HepG2 (cell line): ENCODE results near the gene PTGDR2. TPM values are rescaled to one million over a fixed set of nuclear protein-coding genes. Genes with fewer than 3 reads are reported as not detected.

Source experiments
- CBFB ChIP-seq: sonication (generic); formaldehyde crosslinking; IDR thresholded peaks from 2 replicates; pipeline ENCODE4 v1.4.0; 2020; ENCODE audit warnings: missing genetic modification reagents
- ETV6 ChIP-seq: sonication (generic); formaldehyde crosslinking; conservative IDR thresholded peaks from 2 replicates; pipeline ENCODE4 v1.4.0; 2020; ENCODE audit warnings: missing genetic modification reagents
- FOXA3 ChIP-seq: IDR thresholded peaks from 2 replicates; pipeline ENCODE4 v1.6.1; 2016; ENCODE audit warnings: missing genetic modification reagents, missing compliant biosample characterization
- FOXK2 ChIP-seq: fragments of 450-650 bp; IDR thresholded peaks from 2 replicates; pipeline ENCODE4 v1.6.1; 2016
- HHEX ChIP-seq: IDR thresholded peaks from 2 replicates; pipeline ENCODE4 v1.6.1; 2016; ENCODE audit warnings: control low read depth
- KAT8 ChIP-seq: IDR thresholded peaks from 2 replicates; pipeline ENCODE4 v1.6.1; 2016; ENCODE audit warnings: missing genetic modification reagents, missing compliant biosample characterization
- MXD4 ChIP-seq: IDR thresholded peaks from 2 replicates; pipeline ENCODE4 v1.6.1; 2016; ENCODE audit warnings: mild to moderate bottlenecking, missing biosample characterization, missing genetic modification reagents
- NBN ChIP-seq: fragments of 450-650 bp; conservative IDR thresholded peaks from 2 replicates; pipeline ENCODE4 v1.6.1; 2017
- NFKBIZ ChIP-seq: IDR thresholded peaks from 2 replicates; pipeline ENCODE4 v1.6.1; 2018; ENCODE audit warnings: missing genetic modification reagents, missing compliant biosample characterization
- NR1H2 ChIP-seq: sonication (generic); formaldehyde crosslinking; IDR thresholded peaks from 2 replicates; pipeline ENCODE4 v1.8.1; 2022; ENCODE audit warnings: low read depth, missing genetic modification reagents, borderline replicate concordance
- NR3C1 ChIP-seq: sonication (generic); formaldehyde crosslinking; IDR thresholded peaks from 2 replicates; pipeline ENCODE4 v1.4.0; 2020; ENCODE audit warnings: missing genetic modification reagents
- PHF8 ChIP-seq: sonication (generic); formaldehyde crosslinking; IDR thresholded peaks from 2 replicates; pipeline ENCODE4 v1.5.0; 2020; ENCODE audit warnings: missing genetic modification reagents
- RFX3 ChIP-seq: IDR thresholded peaks from 2 replicates; pipeline ENCODE4 v1.6.1; 2016; ENCODE audit warnings: missing biosample characterization, missing genetic modification reagents
- SKI ChIP-seq: fragments of 450-650 bp; IDR thresholded peaks from one replicate; pipeline ENCODE4 v1.6.1; 2018; ENCODE audit warnings: mild to moderate bottlenecking; ENCODE audit not compliant: partially characterized antibody
- SP2 ChIP-seq: sonication (generic); formaldehyde crosslinking; IDR thresholded peaks from 2 replicates; pipeline ENCODE4 v1.5.1; 2020; ENCODE audit warnings: mild to moderate bottlenecking, missing genetic modification reagents
- TARDBP ChIP-seq: sonication (generic); formaldehyde crosslinking; IDR thresholded peaks from 2 replicates; pipeline ENCODE4 v1.8.0; 2022; ENCODE audit warnings: mild to moderate bottlenecking, missing genetic modification reagents
- ZBTB26 ChIP-seq: IDR thresholded peaks from 2 replicates; pipeline ENCODE4 v1.6.1; 2016; ENCODE audit warnings: missing compliant biosample characterization, missing genetic modification reagents, borderline replicate concordance
- ZC3H13 ChIP-seq: sonication (generic); formaldehyde crosslinking; IDR thresholded peaks from 2 replicates; pipeline ENCODE4 v1.8.1; 2023; ENCODE audit warnings: mild to moderate bottlenecking, missing genetic modification reagents, moderate library complexity
- ZMAT3 ChIP-seq: sonication (generic); formaldehyde crosslinking; conservative IDR thresholded peaks from 2 replicates; pipeline ENCODE4 v1.7.0; 2021; ENCODE audit warnings: missing genetic modification reagents
- ZNF333 ChIP-seq: sonication (generic); formaldehyde crosslinking; IDR thresholded peaks from 2 replicates; pipeline ENCODE4 v1.4.0; 2020; ENCODE audit warnings: mild to moderate bottlenecking, missing genetic modification reagents, borderline replicate concordance
- ZNF441 ChIP-seq: sonication (generic); formaldehyde crosslinking; IDR thresholded peaks from 2 replicates; pipeline ENCODE4 v1.7.0; 2021; ENCODE audit warnings: missing genetic modification reagents, borderline replicate concordance
- ZNF577 ChIP-seq: sonication (generic); formaldehyde crosslinking; IDR thresholded peaks from 2 replicates; pipeline ENCODE4 v1.4.0; 2020; ENCODE audit warnings: mild to moderate bottlenecking, low read depth, missing genetic modification reagents, borderline replicate concordance
- ZNF713 ChIP-seq: sonication (generic); formaldehyde crosslinking; IDR thresholded peaks from 2 replicates; pipeline ENCODE4 v1.4.0; 2020; ENCODE audit warnings: mild to moderate bottlenecking, missing genetic modification reagents
- ZNF761 ChIP-seq: sonication (generic); formaldehyde crosslinking; conservative IDR thresholded peaks from 2 replicates; pipeline ENCODE4 v1.4.0; 2020; ENCODE audit warnings: mild to moderate bottlenecking, missing genetic modification reagents
- polyA plus RNA-seq, 8 experiments: library from polyadenylated mRNA; depleted of rRNA in 3 of 8; stranded (reverse) in 7 of 8; unstranded in 1 of 8; fragments of >200 nt; fragmentation: Illumina TruSeq in 4 of 8; extraction: Trizol in 4 of 8; gene quantifications; 2 replicates each; pipeline versions ENCODE4 v1.2.1 to v1.2.3, GENCODE V29; 2011 to 2016; ENCODE audit warnings: low read depth in 4 of 8, missing spikeins in 1 of 8, mixed read lengths in 1 of 8; ENCODE audit not compliant: insufficient read depth in 1 of 8
- total RNA-seq, 5 experiments: library from RNA; depleted of rRNA; stranded (reverse); fragments of >200 nt; fragmentation: Illumina TruSeq; extraction: Trizol; gene quantifications; 2 replicates each; pipeline ENCODE4 v1.2.3, GENCODE V29; 2016; ENCODE audit warnings: low read depth in 1 of 5
- TF ChIP-seq, protein P1 (sequence below): sonication (generic); formaldehyde crosslinking; IDR thresholded peaks from 2 replicates; pipeline ENCODE4 v1.4.0; 2020; ENCODE audit warnings: missing genetic modification reagents, low read depth, mild to moderate bottlenecking, borderline replicate concordance
- TF ChIP-seq, protein P2 (sequence below): sonication (generic); formaldehyde crosslinking; IDR thresholded peaks from 2 replicates; pipeline ENCODE4 v1.4.0; 2020; ENCODE audit warnings: mild to moderate bottlenecking, low read depth, missing genetic modification reagents
- TF ChIP-seq, protein P3 (sequence below): sonication (generic); formaldehyde crosslinking; IDR thresholded peaks from 2 replicates; pipeline ENCODE4 v1.4.0; 2020; ENCODE audit warnings: missing genetic modification reagents

Gene PTGDR2
- total and polyA plus RNA-seq, 2 of the 13 experiments (the other 11 are each of a cell fraction or from before 2014, with no cell fraction given) = 1.9 to 2.5 TPM

- TF ChIP-seq, protein P1, sequence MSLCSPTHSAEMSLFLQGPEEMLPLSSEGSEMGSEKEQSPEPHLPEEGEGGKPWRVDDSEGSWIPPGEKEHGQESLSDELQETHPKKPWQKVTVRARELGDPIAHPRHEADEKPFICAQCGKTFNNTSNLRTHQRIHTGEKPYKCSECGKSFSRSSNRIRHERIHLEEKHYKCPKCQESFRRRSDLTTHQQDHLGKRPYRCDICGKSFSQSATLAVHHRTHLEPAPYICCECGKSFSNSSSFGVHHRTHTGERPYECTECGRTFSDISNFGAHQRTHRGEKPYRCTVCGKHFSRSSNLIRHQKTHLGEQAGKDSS (CRISPR knock-in tag) = peak; percentile 91; the same call in 1 of the 2 replicates
- TF ChIP-seq ZNF577 (CRISPR knock-in tag) (no peak), SP2 (CRISPR knock-in tag) (no peak), ETV6 (CRISPR knock-in tag) (no peak), TARDBP (CRISPR knock-in tag) (peak; percentile 98), NR1H2 (CRISPR knock-in tag) (no peak; the same call in 1 of the 2 replicates), KAT8 (CRISPR knock-in tag) (peak; percentile 88), MXD4 (0 out of 2 replicates have a peak, but pooled peaks have one; percentile 61), ZNF713 (0 out of 2 replicates have a peak, but pooled peaks have one; percentile 29), PHF8 (0 out of 2 replicates have a peak, but pooled peaks have one; percentile 36), ZNF333 (CRISPR knock-in tag) (no peak), FOXA3 (CRISPR knock-in tag) (peak; percentile 100), ZBTB26 (CRISPR knock-in tag) (peak; percentile 93), NFKBIZ (CRISPR knock-in tag) (peak; percentile 87; the same call in 1 of the 2 replicates), FOXK2 (peak; percentile 64; the same call in 1 of the 2 replicates), SKI (peak; percentile 99), ZNF441 (peak; percentile 94), HHEX (CRISPR knock-in tag) (peak; percentile 99), ZNF761 (CRISPR knock-in tag) (peak; percentile 49; the same call in 1 of the 2 replicates), NR3C1 (CRISPR knock-in tag) (no peak), CBFB (peak; percentile 74; the same call in 1 of the 2 replicates), NBN (no peak), ZMAT3 (CRISPR knock-in tag) (peak; percentile 94; the same call in 1 of the 2 replicates), RFX3 (CRISPR knock-in tag) (peak; percentile 37; the same call in 1 of the 2 replicates), ZC3H13 (peak; percentile 80; the same call in 1 of the 2 replicates)
- TF ChIP-seq, protein P2, sequence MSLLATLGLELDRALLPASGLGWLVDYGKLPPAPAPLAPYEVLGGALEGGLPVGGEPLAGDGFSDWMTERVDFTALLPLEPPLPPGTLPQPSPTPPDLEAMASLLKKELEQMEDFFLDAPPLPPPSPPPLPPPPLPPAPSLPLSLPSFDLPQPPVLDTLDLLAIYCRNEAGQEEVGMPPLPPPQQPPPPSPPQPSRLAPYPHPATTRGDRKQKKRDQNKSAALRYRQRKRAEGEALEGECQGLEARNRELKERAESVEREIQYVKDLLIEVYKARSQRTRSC = no peak
- TF ChIP-seq, protein P3, sequence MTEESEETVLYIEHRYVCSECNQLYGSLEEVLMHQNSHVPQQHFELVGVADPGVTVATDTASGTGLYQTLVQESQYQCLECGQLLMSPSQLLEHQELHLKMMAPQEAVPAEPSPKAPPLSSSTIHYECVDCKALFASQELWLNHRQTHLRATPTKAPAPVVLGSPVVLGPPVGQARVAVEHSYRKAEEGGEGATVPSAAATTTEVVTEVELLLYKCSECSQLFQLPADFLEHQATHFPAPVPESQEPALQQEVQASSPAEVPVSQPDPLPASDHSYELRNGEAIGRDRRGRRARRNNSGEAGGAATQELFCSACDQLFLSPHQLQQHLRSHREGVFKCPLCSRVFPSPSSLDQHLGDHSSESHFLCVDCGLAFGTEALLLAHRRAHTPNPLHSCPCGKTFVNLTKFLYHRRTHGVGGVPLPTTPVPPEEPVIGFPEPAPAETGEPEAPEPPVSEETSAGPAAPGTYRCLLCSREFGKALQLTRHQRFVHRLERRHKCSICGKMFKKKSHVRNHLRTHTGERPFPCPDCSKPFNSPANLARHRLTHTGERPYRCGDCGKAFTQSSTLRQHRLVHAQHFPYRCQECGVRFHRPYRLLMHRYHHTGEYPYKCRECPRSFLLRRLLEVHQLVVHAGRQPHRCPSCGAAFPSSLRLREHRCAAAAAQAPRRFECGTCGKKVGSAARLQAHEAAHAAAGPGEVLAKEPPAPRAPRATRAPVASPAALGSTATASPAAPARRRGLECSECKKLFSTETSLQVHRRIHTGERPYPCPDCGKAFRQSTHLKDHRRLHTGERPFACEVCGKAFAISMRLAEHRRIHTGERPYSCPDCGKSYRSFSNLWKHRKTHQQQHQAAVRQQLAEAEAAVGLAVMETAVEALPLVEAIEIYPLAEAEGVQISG = peak; percentile 88
These were observed 25.0 kb upstream of the PTGDR2 start (continued) for GRCh38 chr11:60880643-60881282.
